Esophagus muscularis mucosa (tissue), 3 donors: ENCODE data around the gene TCP10L.

Source experiments
- EP300 ChIP-seq: sonication (generic); formaldehyde crosslinking; IDR thresholded peaks from one replicate; pipeline ENCODE4 v1.6.1; 2017; ENCODE audit warnings: antibody characterized with exemption
- POLR2AphosphoS5 ChIP-seq, 2 donors: sonication (generic); formaldehyde crosslinking; IDR thresholded peaks; one replicate each; pipeline ENCODE4 v1.6.1; 2017; ENCODE audit warnings: antibody characterized with exemption in 2 of 2

- no peak for TF ChIP-seq POLR2AphosphoS5 (IDR thresholded peaks at IDR 0.05)
- no peak for TF ChIP-seq EP300
Observed at GRCh38 chr21:32535612-32536011, 49.7 kb downstream of the TCP10L start.
